ENCODE data around the gene SLC5A9. TPM values are rescaled to one million over a fixed set of nuclear protein-coding genes. Genes with fewer than 3 reads are reported as not detected.

Gene SLC5A9
- total and polyA plus RNA-seq, 9 donors: 0.01 to 1.4 (median 0.69) TPM; not detected in 4

DNA sequence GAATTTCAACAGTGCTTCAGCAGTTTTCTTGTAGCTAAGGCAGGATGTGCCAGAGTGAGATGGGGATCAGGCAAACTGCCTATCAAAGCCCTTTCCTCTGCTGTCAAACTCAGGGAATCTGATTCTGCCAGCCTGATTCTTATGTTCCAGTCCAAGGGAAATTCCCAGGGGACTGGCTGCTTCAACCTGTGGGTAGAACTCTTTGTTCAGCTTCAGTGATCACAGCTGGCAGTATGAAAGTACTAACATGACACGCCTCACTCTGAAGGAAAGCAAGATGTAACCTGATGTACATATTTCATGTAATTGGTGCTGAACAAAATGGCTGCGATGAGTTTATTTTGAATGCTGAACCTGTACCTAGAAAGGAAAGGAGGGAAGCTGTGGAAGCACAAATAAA is 40.1 kb upstream of the SLC5A9 start:
- 84 to 87% (median 85%) methylated on average over 2 of the region's 2 CpGs for WGBS, 3 donors
- H3K27ac ChIP-seq: no peak overlapping the region
- H3K9me3 ChIP-seq: no peaks in the 10 kb centered on the region
- no peaks in the 10 kb centered on the region for H3K27me3 ChIP-seq
- no peaks in the 10 kb centered on the region for H3K4me1 ChIP-seq (ENCODE audit: insufficient read depth)
- intact Hi-C loops (cut with DNase I): no loop called here
- no peak for DNase-seq
- no peak overlapping the region for H3K4me3 ChIP-seq
- no peaks in the 10 kb centered on the region for H3K36me3 ChIP-seq
- TF ChIP-seq, protein P1, sequence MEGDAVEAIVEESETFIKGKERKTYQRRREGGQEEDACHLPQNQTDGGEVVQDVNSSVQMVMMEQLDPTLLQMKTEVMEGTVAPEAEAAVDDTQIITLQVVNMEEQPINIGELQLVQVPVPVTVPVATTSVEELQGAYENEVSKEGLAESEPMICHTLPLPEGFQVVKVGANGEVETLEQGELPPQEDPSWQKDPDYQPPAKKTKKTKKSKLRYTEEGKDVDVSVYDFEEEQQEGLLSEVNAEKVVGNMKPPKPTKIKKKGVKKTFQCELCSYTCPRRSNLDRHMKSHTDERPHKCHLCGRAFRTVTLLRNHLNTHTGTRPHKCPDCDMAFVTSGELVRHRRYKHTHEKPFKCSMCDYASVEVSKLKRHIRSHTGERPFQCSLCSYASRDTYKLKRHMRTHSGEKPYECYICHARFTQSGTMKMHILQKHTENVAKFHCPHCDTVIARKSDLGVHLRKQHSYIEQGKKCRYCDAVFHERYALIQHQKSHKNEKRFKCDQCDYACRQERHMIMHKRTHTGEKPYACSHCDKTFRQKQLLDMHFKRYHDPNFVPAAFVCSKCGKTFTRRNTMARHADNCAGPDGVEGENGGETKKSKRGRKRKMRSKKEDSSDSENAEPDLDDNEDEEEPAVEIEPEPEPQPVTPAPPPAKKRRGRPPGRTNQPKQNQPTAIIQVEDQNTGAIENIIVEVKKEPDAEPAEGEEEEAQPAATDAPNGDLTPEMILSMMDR (IDR thresholded peaks at IDR 0.05): no peak

DNA sequence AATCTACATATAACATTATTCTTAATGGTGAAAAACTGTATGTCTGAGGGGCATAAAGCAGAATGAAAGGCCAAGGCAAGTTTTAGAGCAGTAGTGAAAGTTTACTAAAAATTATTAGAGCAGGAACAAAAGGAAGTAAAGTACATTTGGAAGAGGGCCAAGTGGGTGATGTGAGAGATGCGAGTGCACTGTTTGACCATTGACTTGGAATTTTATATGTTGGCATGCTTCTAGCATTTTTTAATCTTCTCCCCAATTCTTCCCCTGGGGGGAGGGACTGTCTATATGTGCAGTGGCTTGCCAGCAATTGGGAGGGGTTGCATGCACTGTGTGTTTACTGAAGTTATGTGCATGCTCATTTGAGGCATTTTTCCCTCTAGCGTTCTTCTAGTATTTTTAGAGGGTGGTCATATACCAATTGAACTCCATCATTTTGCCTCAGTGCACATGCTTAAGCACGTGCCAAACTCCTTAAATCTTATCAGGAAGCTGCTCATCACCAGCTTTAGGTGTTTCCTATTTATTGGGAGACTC is 36.1 kb upstream of the SLC5A9 start:
- no peak overlapping the region for H3K4me3 ChIP-seq
- TF ChIP-seq, protein P1 (IDR thresholded peaks at IDR 0.05): no peak
- TF ChIP-seq POLR2A (IDR thresholded peaks at IDR 0.05) (no peak), EP300 (IDR thresholded peaks at IDR 0.05) (no peak)
- no peak for DNase-seq
- H3K9me3 ChIP-seq: peaks cover 0 to 4% of the 10 kb centered on the region in 2 donors
- no peak overlapping the region for H3K27ac ChIP-seq
- no peaks in the 10 kb centered on the region for H3K36me3 ChIP-seq
- 39 to 52% (median 46%) methylated on average over 3 of the region's 3 CpGs for WGBS, 3 donors
- intact Hi-C loops (cut with DNase I): no loop called here
- no peaks in the 10 kb centered on the region for H3K27me3 ChIP-seq
- no peaks in the 10 kb centered on the region for H3K4me1 ChIP-seq (ENCODE audit: insufficient read depth)

DNA sequence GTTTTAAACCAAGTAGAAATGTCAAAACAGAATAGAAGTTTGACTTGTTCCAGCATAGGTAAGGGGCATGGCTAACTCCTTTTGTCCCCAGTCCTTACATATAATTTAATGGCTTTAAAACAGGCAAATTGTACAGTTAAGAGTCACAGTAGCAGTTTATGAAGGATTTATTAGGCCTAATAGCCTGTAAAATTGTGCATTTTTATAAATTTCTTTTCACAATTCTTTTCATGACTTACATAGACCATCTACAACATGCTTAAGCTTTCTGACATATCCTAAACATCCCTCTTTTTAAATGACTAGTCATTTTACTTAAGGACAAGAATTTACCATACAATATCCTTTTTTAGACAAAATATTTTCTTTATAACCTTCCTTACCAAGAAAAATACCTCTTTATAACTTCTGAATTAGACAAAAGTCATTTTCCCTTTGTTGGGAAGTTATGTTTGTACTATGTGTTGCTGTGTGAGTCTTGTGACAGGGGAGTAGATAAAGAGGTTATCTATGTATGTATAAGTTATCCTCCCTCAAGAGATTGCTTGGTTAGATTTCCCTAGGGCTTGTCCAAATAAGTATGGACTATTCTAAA is 34.5 kb upstream of the SLC5A9 start:
- H3K27ac ChIP-seq: no peak overlapping the region
- no peaks in the 10 kb centered on the region for H3K27me3 ChIP-seq
- no peaks in the 10 kb centered on the region for H3K4me1 ChIP-seq (ENCODE audit: insufficient read depth)
- H3K36me3 ChIP-seq: no peaks in the 10 kb centered on the region
- no peak overlapping the region for H3K4me3 ChIP-seq
- TF ChIP-seq, protein P1 (IDR thresholded peaks at IDR 0.05): no peak
- TF ChIP-seq EP300 (IDR thresholded peaks at IDR 0.05) (no peak), POLR2A (IDR thresholded peaks at IDR 0.05) (no peak)
- no peak for DNase-seq
- intact Hi-C loops (cut with DNase I): no loop called here
- peaks cover 0 to 4% of the 10 kb centered on the region in 2 donors for H3K9me3 ChIP-seq

DNA sequence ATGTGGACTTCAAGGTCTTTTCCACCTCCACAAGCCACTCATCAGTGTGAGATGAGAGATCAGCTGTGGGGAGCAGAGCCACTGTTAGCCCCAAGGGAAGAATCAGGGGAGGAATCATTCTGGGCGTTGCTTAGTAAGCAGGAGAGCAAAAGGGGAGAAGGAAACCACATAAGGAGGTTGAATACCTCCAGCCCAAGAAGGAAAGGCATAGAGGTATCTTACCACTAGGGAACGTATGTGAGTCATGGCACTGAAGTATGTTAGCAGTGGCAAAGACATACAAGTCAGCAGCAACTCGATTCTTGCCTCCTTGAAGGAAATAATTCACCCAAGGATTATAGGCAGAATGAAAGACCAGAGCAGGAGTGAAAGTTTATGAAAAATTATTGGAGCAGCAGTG is 31.6 kb upstream of the SLC5A9 start:
- Histone ChIP-seq H3K9me3 (peaks cover 0 to 4% of the 10 kb centered on the region in 2 donors), H3K4me1 (ENCODE audit: insufficient read depth) (no peaks in the 10 kb centered on the region), H3K27me3 (no peaks in the 10 kb centered on the region), H3K36me3 (no peaks in the 10 kb centered on the region), H3K4me3 (no peak overlapping the region), H3K27ac (no peak overlapping the region)
- 60 to 80% (median 67%) methylated on average over 3 of the region's 3 CpGs for WGBS, 3 donors
- TF ChIP-seq, protein P1 (IDR thresholded peaks at IDR 0.05): no peak
- TF ChIP-seq POLR2A (IDR thresholded peaks at IDR 0.05): no peak
- TF ChIP-seq EP300 (IDR thresholded peaks at IDR 0.05): no peak
- intact Hi-C loops (cut with DNase I): no loop called here
- no peak for DNase-seq
